Esophagus squamous epithelium (tissue), 4 donors: Measurements from ENCODE around the gene PIH1D1.

Experiments used
- CTCF ChIP-seq, 6 experiments: fragments of 450-650 bp in 4 of 6; fragments of 200-600 bp in 2 of 6; sonication (generic) in 2 of 6; IDR thresholded peaks; one replicate each; pipeline ENCODE4 v1.5.1; 2016 to 2019; ENCODE audit warnings: antibody characterized with exemption in 6 of 6, mild to moderate bottlenecking in 4 of 6, moderate library complexity in 4 of 6
- POLR2A ChIP-seq, 4 donors: fragments of 450-650 bp; IDR thresholded peaks; one replicate each; pipeline ENCODE4 v1.6.1; 2017; ENCODE audit warnings: antibody characterized with exemption in 4 of 4, mild to moderate bottlenecking in 4 of 4, moderate library complexity in 3 of 4

- TF ChIP-seq CTCF (IDR thresholded peaks at IDR 0.05) (no peak), POLR2A (IDR thresholded peaks at IDR 0.05) (no peak)
Observed at GRCh38 chr19:49425922-49426592, 25.6 kb downstream of the PIH1D1 start.
